Naive thymus-derived CD4-positive, alpha-beta T cell (primary cell): ENCODE measurements around the gene MLLT10. TPM values are rescaled to one million over a fixed set of nuclear protein-coding genes. Genes with fewer than 3 reads are reported as not detected.

Experiments
- ATAC-seq: fragments of 150-1000 bp; cut with Tn5 transposase; 2 replicates; pipeline ENCODE4 v1.10.0; 2021; ENCODE audit warnings: mild to moderate bottlenecking, moderate library complexity
- CTCF ChIA-PET: fragments of 350-600 bp; sonication (Branson Sonifier 250); formaldehyde crosslinking; loops from one replicate; lab custom pipeline; 2021; ENCODE audit warnings: antibody characterized with exemption; lab: Charles Lee
- POLR2A ChIA-PET: fragments of 350-600 bp; sonication (Branson Sonifier 250); formaldehyde crosslinking; loops from one replicate; lab custom pipeline; 2021; ENCODE audit warnings: antibody characterized with exemption, inconsistent platforms; lab: Charles Lee
- DNase-seq, 9 donors: peaks; one replicate each; pipeline versions ENCODE4 v3.0.0 to v3.0.0-alpha.2; 2020 to 2022; ENCODE audit warnings: mixed read lengths in 1 of 9
- H3K27ac ChIP-seq: one replicate; pipeline ENCODE4 v1.7.0; 2013; ENCODE audit warnings: mild to moderate bottlenecking, low read depth, low read length, moderate library complexity
- H3K27me3 ChIP-seq, 2 donors: one replicate each; pipeline ENCODE4 v1.7.0; 2013; ENCODE audit warnings: low read length in 2 of 2, mild to moderate bottlenecking in 2 of 2, moderate library complexity in 2 of 2; ENCODE audit not compliant: control insufficient read depth in 2 of 2, insufficient read depth in 2 of 2
- H3K36me3 ChIP-seq, 3 experiments: 1 replicate in 2 of 3; 2 replicates in 1 of 3; pipeline ENCODE4 v1.7.0; 2013; ENCODE audit warnings: low read length in 3 of 3, mild to moderate bottlenecking in 3 of 3, moderate library complexity in 1 of 3; ENCODE audit not compliant: insufficient read depth in 3 of 3, control insufficient read depth in 2 of 3
- H3K4me1 ChIP-seq, 2 donors: one replicate each; pipeline ENCODE4 v1.7.0; 2013; ENCODE audit warnings: low read length in 2 of 2, mild to moderate bottlenecking in 2 of 2, moderate library complexity in 1 of 2; ENCODE audit not compliant: control insufficient read depth in 2 of 2, insufficient read depth in 2 of 2
- H3K4me3 ChIP-seq: 2 replicates; pipeline ENCODE4 v1.7.0; 2013; ENCODE audit warnings: mild to moderate bottlenecking, low read length
- H3K9me3 ChIP-seq, 3 experiments: 1 replicate in 2 of 3; 2 replicates in 1 of 3; pipeline ENCODE4 v1.7.0; 2013; ENCODE audit warnings: low read length in 3 of 3; ENCODE audit not compliant: control insufficient read depth in 2 of 3
- H3K27ac Mint-ChIP-seq, 9 donors: one replicate each; pipeline ENCODE4 v1.8.0; 2020 to 2022; ENCODE audit warnings: mixed read lengths in 9 of 9, mild to moderate bottlenecking in 8 of 9, moderate library complexity in 5 of 9, inconsistent platforms in 2 of 9
- H3K27me3 Mint-ChIP-seq, 5 donors: one replicate each; pipeline ENCODE4 v1.8.0; 2021 to 2022; ENCODE audit warnings: mixed read lengths in 5 of 5, mild to moderate bottlenecking in 1 of 5
- H3K36me3 Mint-ChIP-seq, 5 donors: one replicate each; pipeline ENCODE4 v1.8.0; 2020 to 2022; ENCODE audit warnings: mixed read lengths in 5 of 5, mild to moderate bottlenecking in 3 of 5, inconsistent platforms in 1 of 5
- H3K4me1 Mint-ChIP-seq, 7 donors: one replicate each; pipeline ENCODE4 v1.8.0; 2020 to 2022; ENCODE audit warnings: mixed read lengths in 7 of 7, mild to moderate bottlenecking in 3 of 7, inconsistent platforms in 1 of 7
- H3K4me3 Mint-ChIP-seq, 10 donors: one replicate each; pipeline ENCODE4 v1.8.0; 2020 to 2022; ENCODE audit warnings: mild to moderate bottlenecking in 10 of 10, mixed read lengths in 10 of 10, moderate library complexity in 6 of 10, inconsistent platforms in 2 of 10
- H3K9me3 Mint-ChIP-seq, 11 donors: one replicate each; pipeline ENCODE4 v1.8.0; 2020 to 2022; ENCODE audit warnings: mixed read lengths in 11 of 11, mild to moderate bottlenecking in 4 of 11, inconsistent platforms in 1 of 11, moderate library complexity in 1 of 11
- intact Hi-C, 2 donors: fragments of 100-400 bp; cut with micrococcal nuclease; formaldehyde crosslinking; loops; one replicate each; pipeline ENCODE4 v1.15.1; 2023
- polyA plus RNA-seq, 2 donors: library from polyadenylated mRNA; unstranded; fragments of 300-500 nt; fragmentation: Illumina TruSeq; gene quantifications; one replicate each; pipeline ENCODE4 v1.2.3, GENCODE V29; 2021
- total RNA-seq, 6 experiments: library from RNA in 5 of 6; stranded (reverse) in 5 of 6; gene quantifications; 1 replicate in 5 of 6; 2 replicates in 1 of 6; pipeline ENCODE4 v1.2.3 and lab custom pipeline; 2021 to 2026

MLLT10 gene
- total and polyA plus RNA-seq, 7 experiments from 2014 or later: 6.0 to 74.2 (median 61.2) TPM

DNA sequence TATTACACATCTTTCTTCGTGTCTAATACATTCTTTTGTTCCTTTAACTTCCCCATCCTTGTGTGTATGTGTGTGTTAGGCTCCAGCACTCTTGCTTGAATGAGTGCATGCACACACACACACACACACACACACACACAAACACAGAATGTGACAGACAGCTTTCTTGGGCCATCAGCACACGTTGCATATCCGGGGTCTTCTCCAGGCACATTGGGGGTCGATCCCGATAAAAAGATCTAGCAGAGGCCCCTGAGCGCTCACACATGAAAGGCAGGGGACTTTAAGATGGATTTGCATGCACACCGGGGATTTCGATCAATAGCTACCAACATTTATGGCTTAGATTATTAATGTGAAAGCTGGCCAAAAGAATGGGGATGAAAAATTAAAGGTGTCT, 13.1 kb upstream of the MLLT10 start:
- H3K27me3 Mint-ChIP-seq: peaks cover 53 to 78% (median 68%) of the 10 kb centered on the region in 5 donors
- no peak overlapping the region for H3K27ac ChIP-seq
- POLR2A ChIA-PET: interaction anchor here (2.9 to 3.5 kb wide), 2 partner anchors 12 to 24 kb away, joined by 13 read pairs; no protein-coding TSS in a partner anchor

DNA sequence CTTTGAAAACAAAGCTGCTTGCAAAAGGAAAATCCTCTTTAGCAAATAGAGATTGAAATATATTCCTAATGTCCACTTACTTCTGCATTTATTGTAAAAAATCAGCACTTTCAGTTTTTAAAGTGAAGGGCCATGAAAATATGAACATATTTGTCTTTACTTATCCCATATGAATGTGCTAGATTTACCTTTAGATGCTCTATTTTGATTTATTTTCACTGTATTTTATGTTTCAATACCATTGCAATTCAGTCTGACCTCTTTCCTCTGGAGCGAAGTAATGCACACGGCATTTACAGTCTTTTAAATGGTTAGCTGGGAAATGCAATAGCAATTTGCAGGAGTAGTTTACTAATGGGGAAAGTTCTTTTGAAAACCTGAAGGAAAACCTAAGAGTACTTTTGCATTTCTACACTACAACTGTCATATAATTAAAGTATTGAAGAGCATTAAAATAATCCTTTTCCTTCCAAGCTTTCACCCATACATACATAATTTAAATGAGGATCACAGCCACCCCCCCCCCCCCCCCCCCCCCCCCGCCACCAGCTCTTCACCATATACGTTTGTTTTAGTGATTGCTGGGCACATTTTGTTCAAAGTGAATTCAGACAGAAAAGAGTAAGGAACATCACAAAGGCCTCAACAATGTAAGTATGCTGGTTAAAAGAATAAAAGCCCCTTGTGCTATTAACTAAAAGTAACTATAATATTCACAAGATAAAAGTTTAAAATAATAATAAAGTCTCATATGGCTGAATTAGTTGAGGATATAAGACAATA, 12.1 kb upstream of the MLLT10 start:
- no peak overlapping the region for H3K27ac Mint-ChIP-seq
- H3K4me3 Mint-ChIP-seq: no peak overlapping the region
- Histone ChIP-seq H3K4me3 (no peak overlapping the region), H3K9me3 (no peaks in the 10 kb centered on the region), H3K27ac (no peak overlapping the region), H3K36me3 (no peaks in the 10 kb centered on the region), H3K4me1 (peaks cover 33 to 40% of the 10 kb centered on the region in 2 donors), H3K27me3 (peaks cover 31 to 38% of the 10 kb centered on the region in 2 donors)
- peaks cover 29 to 60% (median 51%) of the 10 kb centered on the region in 7 donors for H3K4me1 Mint-ChIP-seq
- H3K27me3 Mint-ChIP-seq: peaks cover 52 to 79% (median 71%) of the 10 kb centered on the region in 5 donors
- ChIA-PET CTCF (interaction anchor here (0.6 to 1.0 kb wide), 2 partner anchors 8 to 26 kb away, joined by 3 read pairs; no protein-coding TSS in a partner anchor), POLR2A (interaction anchor here (1.3 to 3.5 kb wide), 3 partner anchors 11 to 29 kb away, joined by 3 to 13 read pairs (median 13); no protein-coding TSS in a partner anchor)
- intact Hi-C loops: loop anchor here (10.0 kb wide), 2 partner anchors 733 to 1133 kb away; no protein-coding TSS in a partner anchor
- ATAC-seq (no peak), DNase-seq (no peak)
- peaks cover 0 to 11% (median 0%) of the 10 kb centered on the region in 11 donors for H3K9me3 Mint-ChIP-seq
- peaks cover 0 to 8% (median 0%) of the 10 kb centered on the region in 5 donors for H3K36me3 Mint-ChIP-seq

More for the DNA sequence above, 13.1 kb upstream of the MLLT10 start:
- Histone ChIP-seq H3K4me3 (no peak overlapping the region), H3K27me3 (peaks cover 32 to 44% of the 10 kb centered on the region in 2 donors), H3K36me3 (no peaks in the 10 kb centered on the region), H3K4me1 (peaks cover 29 to 46% of the 10 kb centered on the region in 2 donors), H3K9me3 (no peaks in the 10 kb centered on the region)
- intact Hi-C loops: loop anchor here (10.0 kb wide), 2 partner anchors 734 to 1134 kb away; no protein-coding TSS in a partner anchor
- Mint-ChIP-seq H3K27ac (peak overlapping the region in 1 of 9 donors; percentile 8), H3K9me3 (peaks cover 0 to 11% (median 0%) of the 10 kb centered on the region in 11 donors), H3K4me3 (peak overlapping the region in 2 of 10 donors; percentile 12 to 87), H3K36me3 (peaks cover 0 to 6% (median 0%) of the 10 kb centered on the region in 5 donors), H3K4me1 (peaks cover 24 to 56% (median 51%) of the 10 kb centered on the region in 7 donors)
- CTCF ChIA-PET: interaction anchor here (1.0 kb wide), 1 partner anchor 25 kb away, joined by 3 read pairs; no protein-coding TSS in a partner anchor
- ATAC-seq (no peak), DNase-seq (no peak)

DNA sequence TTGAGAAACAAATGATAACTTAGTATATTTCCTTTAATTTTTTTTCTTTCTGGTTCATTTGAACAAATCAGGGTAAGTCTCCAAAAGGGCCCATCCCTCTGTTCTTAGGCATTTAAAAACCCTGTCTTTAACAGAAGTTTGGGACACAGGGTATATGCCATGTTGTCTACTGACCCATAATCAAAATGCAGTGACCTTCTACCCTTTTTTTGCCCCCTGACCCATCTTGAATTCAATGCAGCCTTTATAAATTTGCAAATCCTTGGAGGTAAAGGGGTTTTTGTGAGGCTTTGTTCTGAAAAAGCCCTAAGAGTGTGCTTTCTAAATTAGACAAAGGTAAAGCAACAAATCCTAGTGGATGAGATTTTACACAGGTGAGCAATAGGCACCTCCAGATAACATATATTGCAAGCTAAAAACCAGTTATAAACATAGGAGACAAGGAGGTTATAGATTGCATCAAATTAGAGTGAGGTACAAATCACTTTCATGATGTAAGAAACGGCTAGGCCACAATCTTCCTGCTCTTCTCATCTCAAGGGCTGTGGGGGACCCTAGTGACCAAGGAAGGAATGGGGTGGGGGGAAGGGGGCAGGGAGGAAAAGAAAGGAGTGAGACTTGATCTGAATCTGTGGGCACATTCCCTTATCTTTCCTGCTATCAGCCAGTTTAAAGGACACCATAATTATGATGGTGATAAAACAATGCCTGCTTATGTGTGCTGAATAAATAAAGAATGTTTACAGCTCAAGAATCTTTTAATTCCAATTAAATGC, 11.2 kb upstream of the MLLT10 start:
- no peak for ATAC-seq
- peak overlapping the region in 1 of 9 donors; percentile 50 for H3K27ac Mint-ChIP-seq
- ChIA-PET POLR2A (interaction anchor here (0.6 to 3.5 kb wide), 4 partner anchors 8 to 30 kb away, joined by 3 to 13 read pairs (median 8); no protein-coding TSS in a partner anchor), CTCF (no interaction called here)
- H3K27me3 ChIP-seq: peaks cover 27 to 30% of the 10 kb centered on the region in 2 donors
- no peak for DNase-seq
- H3K4me1 ChIP-seq: peaks cover 27 to 37% of the 10 kb centered on the region in 2 donors
- no peak overlapping the region for H3K4me3 ChIP-seq
- peaks cover 47 to 73% (median 65%) of the 10 kb centered on the region in 5 donors for H3K27me3 Mint-ChIP-seq
- H3K36me3 ChIP-seq: no peaks in the 10 kb centered on the region
- H3K27ac ChIP-seq: no peak overlapping the region
- peaks cover 0 to 11% (median 0%) of the 10 kb centered on the region in 11 donors for H3K9me3 Mint-ChIP-seq
- peaks cover 27 to 59% (median 49%) of the 10 kb centered on the region in 7 donors for H3K4me1 Mint-ChIP-seq
- H3K4me3 Mint-ChIP-seq: no peak overlapping the region
- peaks cover 0 to 8% (median 0%) of the 10 kb centered on the region in 5 donors for H3K36me3 Mint-ChIP-seq
- intact Hi-C loops: loop anchor here (10.0 kb wide), 2 partner anchors 732 to 1132 kb away; no protein-coding TSS in a partner anchor
- H3K9me3 ChIP-seq: no peaks in the 10 kb centered on the region

DNA sequence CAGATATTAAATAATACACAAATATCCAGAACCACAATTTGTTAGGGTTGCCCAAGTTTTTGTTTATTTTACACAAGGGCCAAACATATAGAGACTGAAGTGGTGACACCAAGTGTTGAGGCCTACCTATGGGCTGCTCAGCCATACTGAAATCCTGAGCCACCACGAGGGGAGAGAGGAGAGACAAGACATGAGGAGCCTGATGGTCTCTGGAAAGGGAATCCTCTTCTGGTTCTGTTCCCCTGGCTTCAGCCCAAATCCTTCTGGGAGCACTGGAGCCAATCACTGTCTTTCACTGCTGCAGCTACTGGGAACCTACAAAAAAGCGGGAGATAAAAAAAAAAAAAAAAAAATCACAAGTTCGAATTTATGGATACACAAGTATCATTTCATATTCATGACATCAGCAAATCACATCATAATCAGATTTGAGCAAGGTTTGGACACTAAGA, 10.4 kb upstream of the MLLT10 start:
- Histone ChIP-seq H3K27me3 (peaks cover 19 to 23% of the 10 kb centered on the region in 2 donors), H3K9me3 (no peaks in the 10 kb centered on the region), H3K36me3 (no peaks in the 10 kb centered on the region), H3K27ac (no peak overlapping the region), H3K4me1 (peaks cover 20 to 33% of the 10 kb centered on the region in 2 donors), H3K4me3 (no peak overlapping the region)
- ChIA-PET CTCF (interaction anchor here (0.7 kb wide), 1 partner anchor 1258 kb away, joined by 3 read pairs; no protein-coding TSS in a partner anchor), POLR2A (interaction anchor here (0.6 to 2.9 kb wide), 3 partner anchors 9 to 10 kb away, joined by 3 to 13 read pairs (median 7); partner anchors contain the start of gene MLLT10)
- H3K4me1 Mint-ChIP-seq: peaks cover 19 to 58% (median 50%) of the 10 kb centered on the region in 7 donors
- H3K9me3 Mint-ChIP-seq: peaks cover 0 to 8% (median 0%) of the 10 kb centered on the region in 11 donors
- intact Hi-C loops: loop anchor here (2.0 to 10.0 kb wide), 3 partner anchors 479 to 1131 kb away; partner anchors contain the start of gene DNAJC1 (in 1 of the 2)
- H3K36me3 Mint-ChIP-seq: peaks cover 0 to 8% (median 0%) of the 10 kb centered on the region in 5 donors
- ATAC-seq (no peak), DNase-seq (no peak)
- peaks cover 39 to 73% (median 57%) of the 10 kb centered on the region in 5 donors for H3K27me3 Mint-ChIP-seq
- peak overlapping the region in 2 of 9 donors; percentile 26 to 50 for H3K27ac Mint-ChIP-seq
- H3K4me3 Mint-ChIP-seq: peak overlapping the region in 3 of 10 donors; percentile 21 to 60 (median 44)

DNA sequence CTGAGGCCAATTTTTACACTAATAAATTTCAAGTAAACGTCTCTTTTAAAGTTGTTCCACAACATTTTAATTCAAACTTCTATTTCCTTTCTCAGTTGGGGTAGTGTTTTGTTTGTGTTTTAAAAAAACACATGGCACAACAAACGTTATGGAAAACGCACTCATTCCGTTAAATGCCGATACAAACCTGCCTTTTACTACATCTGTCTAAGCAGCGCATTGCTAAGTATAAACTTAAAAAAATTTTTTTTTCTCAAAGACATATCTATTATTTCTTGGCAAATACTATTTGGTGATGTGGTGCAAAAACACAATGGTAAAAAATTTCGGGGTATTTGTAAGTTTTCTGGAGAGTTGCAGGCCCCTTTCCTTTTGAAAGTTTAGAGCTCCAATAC, 9.9 kb upstream of the MLLT10 start:
- peaks cover 14 to 17% of the 10 kb centered on the region in 2 donors for H3K27me3 ChIP-seq
- no peaks in the 10 kb centered on the region for H3K36me3 ChIP-seq
- no peak for DNase-seq
- peaks cover 0 to 8% (median 0%) of the 10 kb centered on the region in 5 donors for H3K36me3 Mint-ChIP-seq
- H3K4me1 Mint-ChIP-seq: peaks cover 19 to 54% (median 49%) of the 10 kb centered on the region in 7 donors
- POLR2A ChIA-PET: interaction anchor here (2.5 kb wide), 1 partner anchor 9 kb away, joined by 7 read pairs; the partner anchor contains the start of gene MLLT10
- ATAC-seq: no peak
- H3K4me1 ChIP-seq: peaks cover 15 to 27% of the 10 kb centered on the region in 2 donors
- CTCF ChIA-PET: interaction anchor here (0.7 kb wide), 1 partner anchor 1258 kb away, joined by 3 read pairs; no protein-coding TSS in a partner anchor
- intact Hi-C loops: loop anchor here (2.0 to 10.0 kb wide), 3 partner anchors 479 to 1131 kb away; partner anchors contain the start of gene DNAJC1 (in 1 of the 2)
- H3K27me3 Mint-ChIP-seq: peaks cover 34 to 73% (median 52%) of the 10 kb centered on the region in 5 donors
- no peak overlapping the region for H3K27ac ChIP-seq
- peak overlapping the region in 5 of 10 donors; percentile 85 to 98 (median 91) for H3K4me3 Mint-ChIP-seq
- H3K9me3 Mint-ChIP-seq: peaks cover 0 to 7% (median 0%) of the 10 kb centered on the region in 11 donors
- H3K27ac Mint-ChIP-seq: no peak overlapping the region
- no peak overlapping the region for H3K4me3 ChIP-seq
- no peaks in the 10 kb centered on the region for H3K9me3 ChIP-seq
